Measurements from ENCODE around the gene CHST8. TPM values are rescaled to one million over a fixed set of nuclear protein-coding genes. Genes with fewer than 3 reads are reported as not detected.

Gene CHST8
- polyA plus RNA-seq, 4 donors = 0.14 to 0.39 (median 0.27) TPM

- no peak for DNase-seq (ENCODE audit: low read depth in 4 of 4, low spot score in 2 of 4)
Measured at GRCh38 chr19:33728141-33728540, 106.4 kb downstream of the CHST8 start.

GRCh38 chr19:33730858-33731607 is 109.3 kb downstream of the CHST8 start:
- no peak for DNase-seq (ENCODE audit: low read depth in 4 of 4, low spot score in 2 of 4)

- no peak for DNase-seq (ENCODE audit: low read depth in 4 of 4, low spot score in 2 of 4)
Measured at GRCh38 chr19:33731881-33732280, 110.1 kb downstream of the CHST8 start.

- no peak for DNase-seq (ENCODE audit: low read depth in 4 of 4, low spot score in 2 of 4)
Measured at GRCh38 chr19:33734913-33735312, 113.2 kb downstream of the CHST8 start.

GRCh38 chr19:33736158-33736557 is 114.4 kb downstream of the CHST8 start:
- no peak for DNase-seq (ENCODE audit: low read depth in 4 of 4, low spot score in 2 of 4)

GRCh38 chr19:33736787-33737186 is 115.0 kb downstream of the CHST8 start:
- DNase-seq (ENCODE audit: low read depth in 4 of 4, low spot score in 2 of 4) = no peak

GRCh38 chr19:33737681-33738371 is 116.1 kb downstream of the CHST8 start:
- no peak for DNase-seq (ENCODE audit: low read depth in 4 of 4, low spot score in 2 of 4)

GRCh38 chr19:33740811-33741396 is 119.2 kb downstream of the CHST8 start:
- DNase-seq (ENCODE audit: low read depth in 4 of 4, low spot score in 2 of 4) = peak; percentile 36 to 68 (median 52)

- DNase-seq (ENCODE audit: low read depth in 4 of 4, low spot score in 2 of 4) = no peak
Measured at GRCh38 chr19:33745297-33745696, 123.5 kb downstream of the CHST8 start.

- DNase-seq (ENCODE audit: low read depth in 4 of 4, low spot score in 2 of 4) = no peak
Measured at GRCh38 chr19:33746159-33746558, 124.4 kb downstream of the CHST8 start.

GRCh38 chr19:33747273-33747672 is 125.5 kb downstream of the CHST8 start:
- DNase-seq (ENCODE audit: low read depth in 4 of 4, low spot score in 2 of 4) = no peak

GRCh38 chr19:33748231-33748630 is 126.5 kb downstream of the CHST8 start:
- no peak for DNase-seq (ENCODE audit: low read depth in 4 of 4, low spot score in 2 of 4)

- no peak for DNase-seq (ENCODE audit: low read depth in 4 of 4, low spot score in 2 of 4)
Measured at GRCh38 chr19:33749016-33749415, 127.3 kb downstream of the CHST8 start.

- no peak for DNase-seq (ENCODE audit: low read depth in 4 of 4, low spot score in 2 of 4)
Measured at GRCh38 chr19:33749619-33750175, 127.9 kb downstream of the CHST8 start.

- DNase-seq (ENCODE audit: low read depth in 4 of 4, low spot score in 2 of 4) = no peak
Measured at GRCh38 chr19:33750587-33751435, 129.1 kb downstream of the CHST8 start.

GRCh38 chr19:33751436-33751770 is 129.7 kb downstream of the CHST8 start:
- DNase-seq (ENCODE audit: low read depth in 4 of 4, low spot score in 2 of 4) = no peak

GRCh38 chr19:33752018-33752800 is 130.5 kb downstream of the CHST8 start:
- no peak for DNase-seq (ENCODE audit: low read depth in 4 of 4, low spot score in 2 of 4)

- no peak for DNase-seq (ENCODE audit: low read depth in 4 of 4, low spot score in 2 of 4)
Measured at GRCh38 chr19:33752945-33753344, 131.2 kb downstream of the CHST8 start.

- DNase-seq (ENCODE audit: low read depth in 4 of 4, low spot score in 2 of 4) = no peak
Measured at GRCh38 chr19:33754361-33754760, 132.6 kb downstream of the CHST8 start.

All from left renal cortex interstitium (tissue), 4 donors.